HG02571 (cell line): ENCODE data around the gene CFAP161.
"Not testable (repeated sequence)": the region's sequence is repeated elsewhere in the genome, so short reads cannot be mapped to it uniquely, and the experiment has no call there.

ENCODE experiments used
- ATAC-seq: cut with Tn5 transposase; IDR thresholded peaks from one replicate; pipeline ENCODE4 v1.9.1; 2021; ENCODE audit warnings: mild to moderate bottlenecking, moderate library complexity; ENCODE audit not compliant: unreplicated experiment

Gene CFAP161

DNA sequence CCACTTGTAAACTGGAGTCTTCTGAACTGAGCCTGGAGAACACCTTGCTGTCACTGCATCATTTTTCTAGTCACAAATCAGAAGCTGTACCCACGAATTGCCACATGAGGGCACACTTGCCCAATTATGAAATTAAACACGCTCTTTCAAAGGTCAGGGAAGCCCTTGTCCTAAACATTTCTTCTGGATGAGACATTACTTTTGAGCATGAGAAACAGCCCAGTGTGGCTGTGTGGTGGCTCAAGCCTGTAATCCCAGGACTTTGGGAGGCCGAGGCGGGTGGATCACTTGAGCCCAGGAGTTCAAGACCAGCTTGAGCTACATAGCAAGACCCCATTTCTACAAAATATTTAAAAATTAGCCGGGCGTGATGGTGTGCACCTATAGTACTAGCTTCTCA is 27.5 kb upstream of the CFAP161 start:
- no peak for ATAC-seq

DNA sequence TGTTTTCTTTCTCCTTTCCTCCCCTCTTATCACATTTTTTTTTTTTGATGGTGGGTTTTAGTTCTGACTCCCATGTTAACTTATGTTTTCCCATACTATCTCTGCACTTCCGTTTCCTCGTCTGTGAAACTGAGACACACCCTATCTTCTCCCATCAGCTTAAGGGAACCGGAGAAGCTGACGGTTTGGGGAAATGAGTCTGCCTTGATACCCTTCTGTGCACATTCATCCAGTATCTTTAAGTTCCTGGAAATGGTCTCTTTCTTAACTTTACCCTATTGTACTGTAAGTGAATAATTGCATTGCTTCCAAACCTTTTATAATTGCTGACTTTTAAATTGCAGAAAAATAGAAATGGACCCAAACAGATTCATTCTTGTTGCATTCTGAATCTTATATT is 26.2 kb upstream of the CFAP161 start:
- no peak for ATAC-seq

DNA sequence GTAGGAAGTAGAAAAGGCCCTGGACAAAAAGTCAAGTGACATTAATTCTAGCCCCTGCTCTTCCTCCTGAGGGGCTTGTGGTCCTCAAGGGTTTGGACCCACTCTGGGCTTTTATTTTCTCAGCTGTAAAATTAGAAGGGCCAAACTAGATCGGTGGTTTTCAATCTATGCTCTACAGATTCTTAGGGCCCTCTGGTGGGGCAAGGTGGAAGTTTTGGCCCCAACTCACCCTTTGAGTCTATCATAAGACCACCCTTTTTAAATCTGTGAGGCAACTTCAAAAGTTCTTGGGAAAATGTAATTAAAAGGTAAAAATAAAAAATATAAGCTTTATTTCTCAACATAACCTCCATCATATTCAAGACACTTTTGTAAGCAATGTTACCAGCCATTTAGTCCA is 25.6 kb upstream of the CFAP161 start:
- ATAC-seq: no peak

DNA sequence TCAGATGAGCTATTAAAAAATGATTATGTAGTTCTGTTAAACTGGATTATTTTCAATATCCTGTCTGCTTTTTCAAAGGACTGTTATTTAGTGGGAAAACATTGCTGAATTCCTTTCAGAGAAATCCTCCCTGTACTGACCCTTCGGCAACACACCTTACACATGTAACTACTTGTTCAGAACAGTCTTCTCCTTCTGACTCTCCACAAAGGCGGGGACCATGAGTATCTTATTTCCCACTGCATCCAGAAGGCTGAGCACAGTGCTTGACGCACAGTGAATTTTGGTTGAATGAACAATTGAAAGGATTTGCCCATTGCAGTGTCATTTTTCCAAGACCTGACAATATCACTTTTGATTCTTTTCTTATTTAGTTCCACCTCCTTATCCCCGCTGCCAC is 23.1 kb upstream of the CFAP161 start:
- no peak for ATAC-seq

DNA sequence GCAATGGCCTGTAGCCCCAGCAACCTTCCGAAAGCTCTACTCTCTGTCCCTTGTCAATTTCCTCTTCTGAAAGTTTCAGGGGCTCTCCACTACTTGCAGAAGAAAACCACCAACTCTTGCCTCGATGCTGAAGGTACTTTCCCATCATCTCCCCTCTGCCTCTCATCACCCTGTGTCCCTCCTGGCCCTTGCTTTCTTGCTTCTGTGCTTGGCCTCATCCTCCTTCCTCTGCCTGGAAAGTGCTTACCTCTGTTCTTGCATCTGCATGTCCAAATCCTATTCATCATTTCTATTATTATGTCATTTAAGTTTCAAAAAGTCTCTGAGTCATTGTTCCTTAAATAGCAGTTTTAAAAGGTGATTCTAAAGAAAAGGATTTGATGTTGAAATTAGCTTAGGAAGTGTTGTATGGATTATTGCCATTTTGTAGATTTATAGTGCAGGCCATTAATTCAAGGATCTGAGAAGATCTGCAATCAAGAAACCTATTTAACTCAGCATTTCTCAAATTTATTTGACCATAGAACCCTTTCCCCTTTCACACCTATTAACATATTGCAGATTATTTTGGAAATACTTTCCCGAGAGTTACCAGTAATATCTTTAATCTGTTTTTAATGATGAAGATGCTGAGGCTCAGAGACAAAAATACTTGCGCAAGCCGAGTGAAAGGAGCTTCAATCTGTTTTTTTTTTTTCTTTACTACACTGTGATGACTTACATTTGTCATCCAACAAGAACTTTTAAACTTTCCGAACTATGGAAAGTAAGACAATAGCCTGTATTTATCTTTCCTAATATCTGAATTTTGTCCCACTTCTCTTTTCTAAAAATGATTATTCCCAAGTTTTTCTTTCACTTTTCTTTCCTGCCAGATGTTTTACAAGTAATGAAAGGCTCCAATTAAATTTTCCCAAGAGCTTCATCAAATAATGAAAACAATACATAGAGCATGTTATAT is 22.3 kb upstream of the CFAP161 start:
- ATAC-seq: peak; percentile 90

DNA sequence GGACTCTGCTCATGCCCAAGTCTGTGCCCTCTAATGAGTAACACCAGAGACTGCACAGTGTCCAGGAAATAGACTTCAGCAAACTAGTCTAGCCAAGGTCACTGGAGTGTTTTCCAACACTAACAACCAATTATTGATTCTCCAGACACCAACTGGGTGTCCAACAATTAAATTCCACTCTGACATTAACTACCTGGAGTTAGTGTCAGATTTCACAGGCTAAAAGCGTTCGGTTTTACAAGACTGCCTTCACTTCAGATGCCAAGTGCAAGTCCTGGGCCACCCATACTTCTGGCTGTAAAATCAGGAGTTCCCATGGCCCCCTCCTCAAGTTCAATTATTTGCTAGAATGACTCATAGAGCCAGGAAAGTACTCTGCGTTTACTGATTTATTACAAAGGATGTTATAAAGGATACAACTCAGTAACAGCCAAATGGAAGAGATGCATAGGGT is 20.8 kb upstream of the CFAP161 start:
- ATAC-seq: no peak

DNA sequence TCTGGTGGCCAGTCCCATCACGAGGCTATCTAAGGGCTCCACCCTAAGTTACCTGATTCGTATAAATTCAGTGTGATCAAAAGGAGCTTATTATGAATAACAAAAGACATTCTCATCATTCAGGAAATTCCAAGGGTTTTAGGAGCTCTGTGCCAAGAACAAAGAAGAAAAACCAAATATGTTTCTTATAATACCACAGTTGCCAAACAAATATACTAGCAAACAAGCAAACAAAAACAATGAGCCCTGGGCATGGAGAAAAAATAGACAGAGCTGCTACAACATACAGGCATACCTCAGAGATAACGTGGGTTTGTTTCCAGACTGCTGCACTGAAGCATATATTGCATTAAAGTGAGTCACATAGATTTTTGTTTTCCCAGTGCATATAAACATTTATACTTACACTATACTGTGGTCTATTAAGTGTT is 20.2 kb upstream of the CFAP161 start:
- ATAC-seq: no peak

DNA sequence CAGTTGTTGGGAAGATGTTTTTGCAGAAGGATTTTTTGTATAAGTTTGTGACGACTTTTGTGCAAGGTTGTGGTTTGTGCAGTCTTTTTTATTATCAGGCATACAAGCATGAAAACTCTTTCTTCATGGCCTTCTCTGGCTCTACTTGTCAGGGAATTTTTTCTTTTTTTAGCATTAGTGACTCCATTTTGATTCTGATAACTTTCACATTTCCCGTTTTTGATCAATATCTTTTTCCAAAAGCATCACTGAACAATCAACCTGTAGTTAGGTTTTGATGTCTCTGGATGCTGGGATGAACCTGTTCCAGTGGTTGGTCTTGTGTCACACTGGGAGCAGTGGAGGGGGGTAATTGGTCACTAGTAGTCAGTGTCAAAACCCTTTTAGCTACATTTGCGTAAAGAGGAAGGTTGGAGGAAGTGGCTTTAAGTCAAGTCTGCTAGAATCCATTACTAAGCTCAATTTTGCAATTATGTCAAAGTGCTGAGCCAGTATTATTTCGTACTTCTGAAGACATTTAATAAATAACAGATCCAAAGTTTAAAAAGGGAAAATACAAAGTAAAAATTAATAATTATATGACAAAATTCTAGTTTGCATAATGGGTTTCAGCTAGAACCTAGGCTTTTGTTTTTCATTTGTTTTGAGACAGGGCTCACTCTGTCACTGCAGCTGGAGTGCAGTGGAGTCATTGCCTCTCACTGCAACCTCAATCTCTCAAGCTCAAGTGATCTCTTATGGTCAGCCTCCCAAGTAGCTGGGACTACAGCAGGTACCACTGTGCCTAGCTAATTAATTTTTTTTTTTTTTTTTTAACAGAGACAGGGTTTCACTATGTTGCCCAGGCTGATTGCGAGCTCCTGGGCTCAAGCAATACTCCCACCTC is 18.8 kb upstream of the CFAP161 start:
- ATAC-seq: no peak

DNA sequence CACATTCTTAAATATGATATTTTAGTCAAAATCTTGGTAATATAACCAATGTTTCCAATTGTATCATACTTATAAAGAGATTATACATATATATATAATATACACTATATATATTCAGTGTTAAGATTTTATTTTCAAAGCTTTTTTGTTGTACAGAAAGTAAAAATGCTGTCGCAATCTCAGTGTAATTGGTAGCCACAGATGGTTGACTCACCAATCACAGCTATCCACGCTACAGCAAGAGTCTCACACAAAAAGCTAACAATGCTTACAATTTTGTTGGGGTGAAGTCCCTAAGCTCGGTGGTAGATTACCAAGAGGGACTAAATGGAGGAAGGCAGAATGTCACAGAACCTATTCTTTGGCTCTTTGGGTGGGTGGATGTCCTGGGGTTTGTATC is 16.9 kb upstream of the CFAP161 start:
- no peak for ATAC-seq

DNA sequence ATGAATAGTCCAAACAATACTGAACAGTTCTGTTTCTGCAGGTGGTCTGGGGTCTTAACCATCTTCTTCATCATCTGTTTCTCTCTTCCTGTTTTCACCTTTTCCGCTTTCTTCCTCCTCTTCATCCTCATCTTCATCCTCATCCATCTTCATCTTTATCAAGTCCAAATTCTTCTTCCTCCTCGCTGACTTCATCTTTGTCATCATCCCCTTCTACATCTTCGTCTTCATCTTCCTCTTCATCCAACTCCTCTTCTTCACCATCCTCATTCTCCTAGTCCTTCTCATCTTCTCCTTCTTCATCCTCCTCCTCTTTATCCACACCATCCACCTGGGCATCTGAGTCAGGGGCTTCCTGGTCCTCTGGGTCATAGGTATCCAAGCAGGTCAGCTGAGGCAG is 16.5 kb upstream of the CFAP161 start:
- ATAC-seq: no peak

DNA sequence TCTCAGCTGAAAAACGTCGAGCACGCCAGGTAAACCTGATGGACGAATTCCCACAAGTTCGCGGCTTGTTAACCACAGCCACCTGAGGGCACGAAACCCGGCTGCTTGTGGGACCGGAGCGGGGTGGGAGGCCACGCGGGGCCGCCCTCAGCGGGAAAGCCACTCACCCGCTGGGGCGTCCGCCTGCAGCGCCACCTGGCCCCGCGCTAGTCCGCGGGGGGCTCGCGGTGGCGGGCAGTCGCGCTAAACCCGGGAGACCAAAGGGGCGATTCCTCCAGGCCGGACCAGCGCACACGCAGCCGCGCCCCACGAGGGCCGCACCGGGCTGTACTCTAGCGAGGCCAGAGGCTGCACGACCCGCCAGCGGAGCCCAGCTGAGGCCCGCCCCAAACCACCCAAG is 15.7 kb upstream of the CFAP161 start:
- no peak for ATAC-seq

DNA sequence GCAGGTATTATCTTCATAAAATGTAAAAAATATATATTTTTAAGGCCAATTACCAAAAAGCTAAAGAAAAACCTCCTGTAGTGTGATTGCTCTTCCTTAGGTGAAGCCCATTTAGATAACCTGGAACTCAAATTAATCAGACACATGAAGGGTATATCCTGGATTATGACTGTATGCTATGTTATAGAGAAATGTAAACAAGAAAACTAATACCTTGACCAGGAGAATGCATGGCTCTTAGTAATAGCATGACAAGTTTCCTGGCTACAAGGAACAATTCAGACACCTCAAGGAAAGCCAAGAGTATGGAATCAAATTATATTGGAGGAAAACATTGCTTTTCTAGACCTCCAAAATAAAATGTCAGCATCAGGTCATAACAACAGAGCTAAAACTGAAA is 14.0 kb upstream of the CFAP161 start:
- ATAC-seq: no peak

DNA sequence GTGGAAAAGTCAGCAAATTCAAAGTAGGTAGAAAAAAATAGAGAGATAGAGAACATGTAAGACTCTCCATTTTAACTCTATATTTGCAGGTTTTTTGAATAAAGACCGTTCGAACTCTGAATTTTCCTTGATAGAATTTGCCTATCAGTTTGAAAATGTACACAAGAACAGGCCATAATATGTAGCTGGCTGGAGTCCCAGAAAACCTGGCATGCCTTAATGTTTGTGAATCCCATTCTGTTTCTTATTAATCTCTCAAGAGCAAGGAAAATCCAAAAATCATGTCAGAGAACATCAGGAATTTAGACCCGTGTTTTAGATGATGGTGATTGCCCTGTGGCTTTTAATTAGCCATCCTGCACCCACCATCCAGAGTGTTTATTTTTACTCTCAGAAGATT is 7.2 kb upstream of the CFAP161 start:
- no peak for ATAC-seq

DNA sequence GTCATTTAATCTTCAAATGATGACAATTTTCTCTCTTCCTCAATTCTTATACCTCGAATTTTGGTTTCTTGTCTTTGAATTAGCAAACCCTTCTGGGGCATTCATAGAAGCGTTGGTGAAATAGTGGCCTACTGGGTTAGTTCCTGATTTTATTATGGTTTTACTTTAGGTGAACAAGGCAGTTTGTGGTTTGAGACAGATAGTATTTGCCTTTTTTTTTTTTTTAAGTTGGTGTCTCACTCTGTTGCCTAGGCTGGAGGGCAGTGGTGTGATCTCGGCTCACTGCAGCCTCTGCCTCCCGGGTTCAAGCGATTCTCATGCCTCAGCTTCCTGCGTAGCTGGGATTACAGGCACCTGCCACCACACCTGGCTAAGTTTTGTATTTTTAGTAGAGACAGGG is 7.4 kb downstream of the CFAP161 start:
- not testable (repeated sequence) for ATAC-seq

DNA sequence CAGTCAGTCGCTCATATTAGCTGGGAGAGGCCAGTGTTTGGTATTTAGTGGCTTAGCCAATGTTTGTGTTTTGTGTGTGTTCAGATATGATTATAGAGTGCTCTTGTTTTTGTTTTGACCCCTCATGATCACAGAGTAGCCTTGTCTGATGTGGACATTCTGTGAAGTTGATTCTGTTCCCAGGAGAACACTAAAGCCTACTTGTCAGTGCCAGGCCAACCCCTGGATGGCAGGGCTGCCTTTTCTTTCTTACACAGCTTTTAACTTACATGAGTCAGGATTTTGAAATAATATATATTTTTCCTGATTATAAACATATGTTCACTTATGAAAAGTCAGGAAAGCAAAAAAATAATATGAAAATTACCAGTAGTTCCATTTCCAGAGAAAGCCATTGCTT is 11.9 kb downstream of the CFAP161 start:
- ATAC-seq: no peak

DNA sequence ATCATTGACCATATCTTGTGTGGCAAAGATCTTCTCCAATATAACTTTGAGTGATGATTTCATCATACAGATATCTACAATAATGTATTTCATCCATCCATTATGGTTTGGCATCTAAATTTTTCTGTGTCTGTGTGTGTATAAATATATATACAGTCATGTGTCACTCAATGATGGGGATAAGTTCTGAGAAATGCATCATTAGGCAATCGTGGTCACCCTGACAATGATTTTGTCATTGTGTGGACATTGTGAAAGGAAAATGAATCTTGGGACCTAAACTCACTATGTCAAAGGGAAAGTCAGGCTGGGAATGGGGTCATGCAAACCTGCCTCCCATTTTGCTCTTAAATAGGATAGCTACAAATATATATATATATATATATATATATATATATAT is 12.4 kb downstream of the CFAP161 start:
- no peak for ATAC-seq

DNA sequence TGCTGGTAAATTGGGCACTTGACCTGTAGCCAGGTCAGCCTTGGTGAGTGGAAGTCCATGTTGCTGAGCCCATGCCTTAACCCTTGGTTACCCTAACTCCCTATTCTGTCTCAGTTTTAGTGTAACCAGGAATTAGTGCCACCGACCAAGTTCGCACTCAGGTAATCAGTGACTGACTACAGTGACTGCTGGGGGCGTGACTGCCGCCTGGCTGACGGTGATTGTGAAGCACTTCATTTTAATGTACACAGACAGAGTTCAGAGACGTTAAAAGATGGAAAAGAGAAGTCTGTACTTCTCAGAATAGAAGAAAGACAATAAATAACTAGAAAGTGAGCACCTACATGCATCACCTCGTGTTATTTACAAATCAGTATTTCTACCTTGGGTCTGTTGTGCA is 17.3 kb downstream of the CFAP161 start:
- no peak for ATAC-seq

DNA sequence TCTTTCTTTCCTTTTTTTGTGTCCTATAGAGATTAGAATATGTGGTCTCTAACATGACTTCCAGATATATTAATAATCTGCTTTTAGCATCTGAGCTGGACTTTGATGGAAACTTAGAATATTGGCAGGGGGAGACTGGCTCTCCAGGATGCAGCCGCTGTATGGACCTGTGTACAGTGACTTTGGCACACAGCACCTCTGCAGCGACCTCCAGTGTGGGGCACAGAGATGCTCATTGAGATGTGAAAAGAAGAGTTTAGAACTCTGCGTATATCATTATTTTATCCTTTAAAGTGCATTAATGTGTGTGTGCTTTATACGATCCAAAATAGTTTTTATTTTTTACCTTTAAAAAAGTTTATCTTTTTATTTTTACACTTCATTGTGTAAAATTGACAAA is 18.3 kb downstream of the CFAP161 start:
- no peak for ATAC-seq

DNA sequence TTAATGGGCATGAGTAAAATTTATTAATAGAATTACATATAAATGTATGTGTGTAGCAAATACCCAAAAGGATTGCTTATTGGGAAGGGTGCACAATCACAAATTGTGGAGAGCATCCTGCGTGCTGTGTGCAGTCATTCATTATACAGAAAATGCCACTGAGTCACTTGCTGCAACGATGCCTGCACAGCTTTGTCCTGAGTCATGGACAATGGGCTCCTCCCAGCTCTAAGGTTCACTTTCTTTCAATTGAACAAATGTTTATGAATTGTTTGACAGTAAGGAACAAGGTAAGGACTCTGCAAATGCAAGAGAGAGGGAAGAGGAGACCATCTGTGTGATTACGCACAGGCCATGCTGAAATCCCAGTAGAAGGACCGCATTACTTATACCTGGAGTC is 18.7 kb downstream of the CFAP161 start:
- no peak for ATAC-seq

DNA sequence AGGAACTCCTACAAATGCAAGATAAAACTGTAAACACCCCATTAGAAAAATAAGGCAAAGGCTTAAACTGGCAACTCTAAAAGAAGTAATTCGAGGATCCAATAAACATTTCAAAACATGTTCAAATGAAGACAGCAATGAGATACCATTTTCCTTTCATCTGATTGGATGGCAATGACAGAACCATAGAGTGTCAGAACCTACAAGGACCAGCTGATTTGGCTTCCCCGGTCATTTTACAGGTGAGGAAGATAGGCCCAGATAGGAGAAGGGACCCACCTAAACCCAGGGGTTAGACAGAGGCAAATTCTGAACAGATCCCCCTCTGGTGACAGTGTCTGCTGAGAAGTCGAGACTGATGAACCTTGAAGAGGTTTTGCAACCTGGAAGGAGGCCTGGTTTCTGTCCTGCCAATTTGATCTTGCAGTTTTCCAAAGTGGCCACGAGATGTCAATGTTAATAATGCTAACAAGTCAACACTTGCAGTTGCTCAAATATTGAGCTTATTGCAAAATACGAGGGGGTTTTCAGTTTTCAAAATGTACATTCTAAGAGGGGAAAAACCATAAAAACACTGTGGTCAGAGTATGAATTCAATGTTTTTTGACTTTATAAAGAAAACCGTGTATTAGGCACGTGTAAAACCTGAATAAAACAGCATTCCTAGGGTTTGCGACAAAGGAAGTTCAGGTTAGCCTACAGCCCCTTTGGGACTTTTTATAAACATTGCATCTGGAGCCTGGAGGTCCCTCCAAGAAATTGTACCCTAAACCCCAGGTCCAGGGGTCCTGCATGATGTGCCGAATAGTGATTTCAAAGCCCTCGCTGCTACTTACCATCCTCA is 21.5 kb downstream of the CFAP161 start:
- ATAC-seq: no peak

DNA sequence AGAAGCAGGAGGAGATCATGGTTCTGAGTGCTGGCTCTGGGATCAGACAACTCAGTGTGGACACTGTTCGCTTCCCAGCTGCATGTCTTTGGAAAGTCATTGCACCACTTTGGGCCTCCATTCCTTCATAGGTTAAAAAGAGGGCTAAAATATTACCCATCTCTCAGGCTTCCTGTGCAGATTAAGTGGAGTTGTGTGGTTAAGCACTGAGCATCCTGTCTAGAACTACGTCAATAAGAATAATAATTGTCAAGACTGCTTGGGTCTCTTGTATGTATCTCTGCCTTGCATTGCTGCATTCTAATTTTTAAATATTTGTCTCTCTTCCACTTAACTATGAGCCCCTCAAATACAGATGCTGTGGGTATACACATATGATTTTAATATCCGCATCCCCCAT is 22.3 kb downstream of the CFAP161 start:
- ATAC-seq: no peak
